ENCODE results near the gene PRR7.
A peak's percentile ranks its signal among the peaks of the same experiment; 100 is the strongest.
"Not testable (repeated sequence)": the region's sequence is repeated elsewhere in the genome, so short reads cannot be mapped to it uniquely, and the experiment has no call there.

Gene PRR7, protein sequence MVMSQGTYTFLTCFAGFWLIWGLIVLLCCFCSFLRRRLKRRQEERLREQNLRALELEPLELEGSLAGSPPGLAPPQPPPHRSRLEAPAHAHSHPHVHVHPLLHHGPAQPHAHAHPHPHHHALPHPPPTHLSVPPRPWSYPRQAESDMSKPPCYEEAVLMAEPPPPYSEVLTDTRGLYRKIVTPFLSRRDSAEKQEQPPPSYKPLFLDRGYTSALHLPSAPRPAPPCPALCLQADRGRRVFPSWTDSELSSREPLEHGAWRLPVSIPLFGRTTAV

GRCh38 chr5:177446200-177447065, at the start of gene PRR7:
PRR7 (plus strand) TSS chr5:177446814; CDS start chr5:177455068, 8,254 bp downstream.
- peak; percentile 79 for DNase-seq

GRCh38 chr5:177397875-177398390, 48.7 kb upstream of the PRR7 start:
- DNase-seq: no peak

DNA sequence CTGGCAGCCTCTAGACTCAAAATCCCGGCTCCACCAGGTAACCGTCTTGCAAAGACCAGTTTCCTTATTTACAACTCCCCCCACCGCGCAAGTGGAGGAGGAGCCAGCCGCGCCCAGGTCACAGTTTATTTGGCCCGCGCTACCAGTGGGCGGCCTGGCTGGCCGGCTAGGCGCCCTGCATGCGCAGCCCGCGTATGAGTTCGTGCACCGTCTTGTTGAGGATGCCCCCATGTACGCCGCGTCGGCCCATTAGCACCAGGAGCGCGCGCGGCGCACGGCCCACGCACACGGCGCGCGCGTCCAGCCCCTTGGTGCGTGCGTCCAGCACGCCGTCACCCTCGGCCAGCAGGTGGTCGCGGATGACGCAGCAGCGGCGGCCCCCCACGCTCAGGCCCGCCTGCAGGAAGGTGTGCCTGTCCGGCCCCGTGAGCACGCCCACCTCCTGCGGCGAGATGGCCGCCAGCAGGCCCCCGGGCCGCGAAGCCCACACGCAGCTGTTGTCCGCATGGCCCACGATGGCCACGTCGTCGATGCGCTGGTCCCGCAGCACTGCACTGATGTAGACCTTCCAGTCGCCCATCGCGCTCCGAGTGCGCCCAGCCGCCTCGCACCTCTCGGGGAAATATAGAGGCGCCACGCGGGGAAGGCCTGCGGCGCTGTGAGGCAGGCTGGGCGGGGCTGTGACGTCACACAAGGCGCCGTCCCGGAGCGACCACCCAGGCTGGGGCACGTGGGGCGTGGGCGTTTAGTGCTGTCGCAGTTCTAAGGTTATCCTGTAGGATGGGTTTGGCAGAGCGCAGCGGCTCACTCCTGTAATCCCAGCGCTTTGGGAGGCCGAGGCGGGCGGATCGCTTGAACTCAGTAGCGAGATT, 46.4 kb upstream of the PRR7 start, which contains the start of gene PFN3:
PFN3 (minus strand) TSS at position 665 of the 872 bp plus-strand sequence; CDS start at position 580, 85 bp downstream.
- DNase-seq: peak; percentile 31

GRCh38 chr5:177402271-177403043, 44.2 kb upstream of the PRR7 start:
- peak; percentile 84 for DNase-seq

GRCh38 chr5:177403102-177403791, 43.4 kb upstream of the PRR7 start:
- peak; percentile 66 for DNase-seq

DNA sequence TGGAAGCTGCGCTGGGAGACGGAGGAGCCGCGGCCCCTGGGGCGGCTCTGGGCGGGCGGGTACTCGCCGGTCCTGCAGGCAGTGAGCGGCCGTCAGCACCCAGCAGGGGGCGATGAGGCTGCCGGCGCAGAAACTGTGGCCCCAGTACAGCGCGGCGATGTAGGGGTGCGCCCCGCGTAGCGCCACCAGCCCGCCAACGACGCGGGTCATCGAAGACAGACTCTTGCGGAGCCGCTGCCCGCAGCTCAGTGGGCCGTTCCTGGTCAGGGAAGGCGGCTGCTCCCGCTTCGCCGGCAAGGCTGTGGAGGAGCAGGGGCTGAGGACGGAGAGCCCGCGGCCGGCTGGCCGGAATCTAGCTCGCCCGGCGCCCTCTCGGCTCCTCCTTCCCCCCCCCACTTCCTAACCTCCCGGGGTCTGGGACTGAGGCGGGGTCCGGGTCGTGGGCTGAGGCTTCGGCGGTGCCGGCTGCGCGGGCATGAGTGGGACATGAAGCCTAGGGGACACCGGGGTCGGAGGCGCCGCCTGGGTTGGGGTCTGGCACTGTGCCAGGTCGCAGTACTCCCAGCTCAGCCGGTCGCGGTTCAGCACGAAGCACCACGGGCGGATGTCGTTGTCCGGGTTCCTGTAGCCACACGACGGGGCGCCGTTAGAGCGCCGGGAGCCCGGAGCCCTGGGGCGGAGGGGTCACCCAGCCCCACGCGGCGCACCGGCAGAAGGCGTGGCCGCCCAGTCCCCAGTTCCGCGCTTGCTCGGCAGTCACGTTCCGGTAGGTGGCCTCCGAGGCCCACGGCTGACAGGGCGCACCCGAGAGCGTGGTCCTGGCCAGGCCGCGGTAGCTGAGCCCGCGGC, 42.6 kb upstream of the PRR7 start:
- peak; percentile 89 for DNase-seq

DNA sequence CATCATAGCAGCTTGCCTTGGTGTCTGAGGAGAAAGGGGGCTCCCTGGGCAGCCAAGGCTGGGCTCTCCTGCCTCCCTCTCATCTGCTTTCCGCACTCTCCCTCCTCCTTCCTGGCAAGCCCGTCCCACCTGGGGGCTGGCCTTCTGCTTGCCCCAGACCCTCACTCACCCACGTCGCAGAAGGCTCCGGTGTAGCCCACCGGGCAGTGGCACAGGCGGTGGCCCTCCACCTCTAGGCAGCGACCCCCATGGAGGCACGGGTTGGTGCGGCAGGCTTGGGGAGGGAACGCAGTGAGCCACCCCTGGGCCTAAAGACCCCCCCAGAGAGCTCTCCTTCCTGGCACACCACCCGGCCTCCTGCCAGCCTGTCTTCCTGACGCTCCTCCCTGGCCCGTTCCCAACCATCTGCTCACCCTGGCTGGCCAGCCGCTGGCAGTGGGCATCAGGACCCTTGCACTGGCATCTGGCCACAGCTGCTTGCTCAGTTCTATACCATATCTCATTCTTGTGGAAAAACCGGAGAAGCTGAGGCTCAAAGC, 41.9 kb upstream of the PRR7 start:
- DNase-seq: no peak

- DNase-seq: no peak
Observed at GRCh38 chr5:177405312-177405711, 41.3 kb upstream of the PRR7 start.

DNA sequence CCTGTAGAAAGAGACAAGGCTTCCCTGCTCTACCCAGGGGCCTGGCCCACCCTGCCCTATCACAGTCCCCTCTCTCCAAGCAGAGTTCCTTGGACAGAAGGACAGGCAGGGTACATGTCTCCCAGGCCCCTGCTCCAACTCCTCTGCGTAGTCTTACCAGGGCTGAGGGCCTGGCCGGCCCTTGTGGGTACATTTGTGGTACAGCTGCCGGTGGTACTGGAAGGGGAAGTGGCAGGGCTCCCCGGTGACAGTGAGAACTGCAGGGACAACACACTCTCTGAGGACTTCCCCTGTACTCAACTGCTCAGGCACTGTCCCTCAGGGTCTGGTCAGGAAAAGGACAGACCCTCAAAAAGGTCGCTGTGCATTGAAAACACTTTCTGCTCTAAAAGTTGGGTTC, 40.8 kb upstream of the PRR7 start:
- no peak for DNase-seq

GRCh38 chr5:177409043-177409801, 37.4 kb upstream of the PRR7 start, which contains the start of gene F12:
F12 (minus strand) TSS chr5:177409564; CDS start chr5:177409527, 37 bp downstream.
- no peak for DNase-seq

DNA sequence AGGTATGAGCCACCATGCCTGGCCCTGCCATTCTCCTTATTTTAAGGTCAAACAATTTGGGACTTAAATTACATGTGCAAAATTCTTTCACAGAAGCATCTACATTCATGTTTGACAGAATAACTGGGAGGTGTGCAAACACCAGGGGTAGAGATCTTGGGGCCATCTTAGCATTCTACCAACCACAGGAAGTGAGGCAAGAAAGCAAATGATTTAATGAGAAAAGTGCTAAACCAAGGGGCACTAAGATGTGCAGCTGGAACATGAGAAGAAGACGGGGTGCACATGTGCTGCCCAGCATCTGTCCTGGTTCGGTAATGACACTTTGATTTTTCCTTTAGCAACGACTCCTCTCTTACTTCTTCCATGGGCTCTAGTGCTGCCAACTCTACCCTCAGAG, 36.0 kb upstream of the PRR7 start:
- DNase-seq: no peak

DNA sequence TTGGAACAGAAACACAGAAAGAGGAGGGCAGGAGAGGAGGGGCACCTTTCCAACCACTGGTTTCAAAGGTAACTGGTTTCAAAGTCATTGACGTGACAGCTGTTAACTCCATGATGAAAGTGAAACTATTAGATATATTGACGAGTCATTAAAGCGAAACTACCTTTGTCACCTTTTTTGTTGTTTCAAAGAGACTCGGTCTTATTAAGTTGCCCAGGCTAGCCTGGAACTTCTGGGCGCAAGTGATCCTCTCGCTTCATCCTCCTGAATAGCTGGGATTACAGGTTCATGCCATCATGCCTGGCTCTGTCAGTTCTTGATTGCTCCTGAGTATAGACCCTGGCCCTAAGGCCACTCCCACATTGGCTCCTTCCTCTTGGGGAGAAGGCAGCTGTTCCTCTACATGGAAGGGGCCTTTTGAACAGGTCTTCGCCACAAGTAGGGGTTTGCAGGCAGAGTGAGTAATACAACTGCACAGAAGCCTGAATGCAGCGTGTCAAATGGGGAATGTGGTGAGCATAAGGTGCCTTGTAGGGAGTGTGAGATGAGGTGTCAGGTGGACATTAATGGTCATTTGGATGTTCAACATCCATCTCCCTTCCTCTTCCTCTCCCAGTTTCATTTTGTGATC, 33.9 kb upstream of the PRR7 start:
- DNase-seq: peak; percentile 40

- DNase-seq: no peak
Observed at GRCh38 chr5:177414481-177414880, 32.1 kb upstream of the PRR7 start.

DNA sequence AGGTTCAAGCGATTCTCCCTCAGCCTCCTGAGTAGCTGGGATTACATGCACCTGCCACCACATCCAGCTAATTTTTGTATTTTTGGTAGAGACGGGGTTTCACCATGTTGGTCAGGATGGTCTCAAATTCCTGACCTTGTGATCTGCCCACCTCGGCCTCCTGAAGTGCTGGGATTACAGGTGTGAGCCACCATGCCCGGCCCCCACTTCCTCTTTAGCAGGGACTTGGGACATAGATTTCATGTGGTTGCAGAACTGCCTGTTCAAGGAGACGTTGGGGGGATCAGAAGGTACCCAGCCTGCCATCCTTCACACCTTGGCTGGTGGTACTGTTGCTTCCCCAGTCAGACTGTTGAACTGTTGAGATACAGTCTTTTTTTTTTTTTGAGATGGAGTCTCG, 29.5 kb upstream of the PRR7 start:
- DNase-seq: not testable (repeated sequence)

GRCh38 chr5:177419046-177419445, 27.6 kb upstream of the PRR7 start:
- no peak for DNase-seq

- not testable (repeated sequence) for DNase-seq
Observed at GRCh38 chr5:177420472-177420871, 26.1 kb upstream of the PRR7 start.

DNA sequence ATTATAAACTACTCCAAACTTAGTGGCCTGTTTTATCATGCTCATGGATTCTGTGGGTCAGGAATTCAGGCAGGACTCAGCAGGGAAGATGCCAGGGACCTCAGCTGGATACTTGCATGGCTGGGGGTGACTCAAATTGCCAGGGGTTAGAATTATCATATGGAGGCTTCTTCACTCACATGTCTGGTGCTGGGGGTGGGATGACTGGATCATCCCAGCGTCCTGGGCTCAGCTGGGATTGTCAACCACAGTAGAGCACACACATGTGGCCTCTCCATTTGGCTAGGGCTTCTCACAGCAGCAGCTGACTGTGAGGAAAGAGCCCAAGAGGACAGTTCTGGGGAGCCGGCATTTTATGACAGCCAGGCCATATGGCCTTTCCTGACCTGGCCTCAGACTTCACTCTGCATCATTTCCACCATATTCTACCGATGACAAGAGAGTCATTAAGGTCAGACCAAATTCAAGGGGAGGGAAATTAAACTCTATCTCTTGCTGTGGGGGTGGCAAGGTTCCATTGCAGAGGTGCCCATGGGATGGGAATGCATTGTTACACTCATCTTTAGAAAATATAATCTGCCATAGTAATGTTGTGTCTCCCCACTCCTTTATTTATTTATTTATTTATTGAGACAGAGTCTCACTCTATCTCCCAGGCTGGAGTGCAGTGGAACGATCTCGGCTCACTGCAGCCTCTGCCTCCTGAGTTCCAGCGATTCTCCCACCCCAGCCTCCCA, 25.4 kb upstream of the PRR7 start:
- no peak for DNase-seq

- DNase-seq: no peak
Observed at GRCh38 chr5:177423671-177424070, 22.9 kb upstream of the PRR7 start.
